COLO829 (cell line): ENCODE measurements around the gene TMEM220.

Experiments
- DNase-seq: peaks from one replicate; pipeline ENCODE4 v3.0.0; 2012; ENCODE audit warnings: low spot score

The TMEM220 gene

GRCh38 chr17:10664571-10664970, 65.3 kb downstream of the TMEM220 start:
- DNase-seq: no peak
